ENCODE results near the gene USP11.

Gene USP11

DNA sequence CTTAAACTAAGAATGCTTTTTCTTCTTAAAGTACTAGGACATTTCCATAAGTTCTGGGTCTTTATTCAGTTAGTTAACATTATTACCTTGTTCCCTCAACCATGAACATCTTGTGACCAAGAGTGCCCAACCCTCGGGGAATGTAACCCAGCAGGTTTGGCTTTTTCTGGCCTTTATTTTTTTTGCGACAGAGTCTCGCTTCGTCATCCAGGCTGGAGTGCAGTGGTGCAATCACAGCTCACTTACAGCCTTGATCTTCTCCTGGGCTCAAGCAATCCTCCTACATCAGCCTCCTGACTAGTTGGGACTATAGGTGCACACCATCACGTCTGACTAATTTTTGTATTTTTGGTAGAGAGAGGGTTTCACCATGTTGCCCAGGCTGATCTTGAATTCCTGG lies 65.1 kb downstream of the USP11 start:
- Histone ChIP-seq H3K4me1 (ENCODE audit: insufficient read depth, poor library complexity, severe bottlenecking) (peaks cover 15% of the 10 kb centered on the region), H3K27ac (ENCODE audit: poor library complexity, severe bottlenecking) (peak overlapping the region; percentile 14), H3K4me3 (ENCODE audit: severe bottlenecking) (no peak overlapping the region), H3K27me3 (ENCODE audit: insufficient read depth, poor library complexity, severe bottlenecking) (no peaks in the 10 kb centered on the region), H3K9me3 (ENCODE audit: severe bottlenecking) (no peaks in the 10 kb centered on the region), H3K36me3 (ENCODE audit: low read depth) (no peaks in the 10 kb centered on the region)
- ATAC-seq (ENCODE audit: low read depth) (peak; percentile 50; the same call in 2 of the 3 replicates), DNase-seq (ENCODE audit: low spot score) (no peak)
- TF ChIP-seq, protein P1, sequence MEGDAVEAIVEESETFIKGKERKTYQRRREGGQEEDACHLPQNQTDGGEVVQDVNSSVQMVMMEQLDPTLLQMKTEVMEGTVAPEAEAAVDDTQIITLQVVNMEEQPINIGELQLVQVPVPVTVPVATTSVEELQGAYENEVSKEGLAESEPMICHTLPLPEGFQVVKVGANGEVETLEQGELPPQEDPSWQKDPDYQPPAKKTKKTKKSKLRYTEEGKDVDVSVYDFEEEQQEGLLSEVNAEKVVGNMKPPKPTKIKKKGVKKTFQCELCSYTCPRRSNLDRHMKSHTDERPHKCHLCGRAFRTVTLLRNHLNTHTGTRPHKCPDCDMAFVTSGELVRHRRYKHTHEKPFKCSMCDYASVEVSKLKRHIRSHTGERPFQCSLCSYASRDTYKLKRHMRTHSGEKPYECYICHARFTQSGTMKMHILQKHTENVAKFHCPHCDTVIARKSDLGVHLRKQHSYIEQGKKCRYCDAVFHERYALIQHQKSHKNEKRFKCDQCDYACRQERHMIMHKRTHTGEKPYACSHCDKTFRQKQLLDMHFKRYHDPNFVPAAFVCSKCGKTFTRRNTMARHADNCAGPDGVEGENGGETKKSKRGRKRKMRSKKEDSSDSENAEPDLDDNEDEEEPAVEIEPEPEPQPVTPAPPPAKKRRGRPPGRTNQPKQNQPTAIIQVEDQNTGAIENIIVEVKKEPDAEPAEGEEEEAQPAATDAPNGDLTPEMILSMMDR (IDR thresholded peaks at IDR 0.05; ENCODE audit: poor library complexity, severe bottlenecking): no peak
